IgD-negative memory B cell (primary cell): ENCODE data around the gene GINS1. TPM values are rescaled to one million over a fixed set of nuclear protein-coding genes. Genes with fewer than 3 reads are reported as not detected.
"Not testable (repeated sequence)": the region's sequence is repeated elsewhere in the genome, so short reads cannot be mapped to it uniquely, and the experiment has no call there.

ENCODE experiments used
- H3K27ac Mint-ChIP-seq, 3 donors: one replicate each; pipeline ENCODE4 v1.8.0; 2020 to 2022; ENCODE audit warnings: mild to moderate bottlenecking in 3 of 3, mixed read lengths in 3 of 3, moderate library complexity in 1 of 3
- H3K27me3 Mint-ChIP-seq: one replicate; pipeline ENCODE4 v1.8.0; 2021; ENCODE audit warnings: mixed read lengths
- H3K36me3 Mint-ChIP-seq: one replicate; pipeline ENCODE4 v1.8.0; 2020; ENCODE audit warnings: mild to moderate bottlenecking, mixed read lengths
- H3K4me1 Mint-ChIP-seq, 3 donors: one replicate each; pipeline ENCODE4 v1.8.0; 2020 to 2022; ENCODE audit warnings: mixed read lengths in 3 of 3, mild to moderate bottlenecking in 1 of 3
- H3K4me3 Mint-ChIP-seq, 4 donors: one replicate each; pipeline ENCODE4 v1.8.0; 2020 to 2022; ENCODE audit warnings: mild to moderate bottlenecking in 4 of 4, mixed read lengths in 4 of 4, moderate library complexity in 3 of 4
- H3K9me3 Mint-ChIP-seq, 3 donors: one replicate each; pipeline ENCODE4 v1.8.0; 2020 to 2021; ENCODE audit warnings: mixed read lengths in 3 of 3, mild to moderate bottlenecking in 1 of 3
- polyA plus RNA-seq: library from polyadenylated mRNA; unstranded; fragments of 300-500 nt; fragmentation: Illumina TruSeq; gene quantifications from one replicate; pipeline ENCODE4 v1.2.3, GENCODE V29; 2021

Gene GINS1
- polyA plus RNA-seq, 1 donor from 2014 or later: 1.2 TPM

DNA sequence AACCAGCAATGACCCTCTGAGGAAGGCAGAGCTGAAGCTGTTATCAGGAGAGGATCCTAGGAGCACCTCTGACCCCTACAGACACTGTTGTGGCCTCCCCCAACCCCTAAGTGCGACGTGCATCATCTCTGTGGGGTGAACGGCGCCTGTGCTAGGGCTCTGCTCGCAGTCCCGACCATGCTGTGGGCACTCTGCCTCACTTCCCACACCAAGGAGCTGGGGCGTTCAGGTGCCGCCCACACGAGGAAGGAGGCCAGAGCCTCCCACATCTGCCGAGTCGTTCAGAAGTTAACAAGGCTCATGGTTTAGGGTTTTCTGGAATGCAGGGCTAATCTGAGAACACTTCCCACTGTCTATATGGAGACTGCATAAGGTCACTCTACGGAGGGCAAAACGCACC, 62.1 kb downstream of the GINS1 start:
- no peak overlapping the region for H3K27ac Mint-ChIP-seq
- no peaks in the 10 kb centered on the region for H3K4me1 Mint-ChIP-seq
- H3K4me3 Mint-ChIP-seq: no peak overlapping the region
- H3K9me3 Mint-ChIP-seq: no peaks in the 10 kb centered on the region
- H3K27me3 Mint-ChIP-seq: no peaks in the 10 kb centered on the region
- peaks cover 4% of the 10 kb centered on the region for H3K36me3 Mint-ChIP-seq

DNA sequence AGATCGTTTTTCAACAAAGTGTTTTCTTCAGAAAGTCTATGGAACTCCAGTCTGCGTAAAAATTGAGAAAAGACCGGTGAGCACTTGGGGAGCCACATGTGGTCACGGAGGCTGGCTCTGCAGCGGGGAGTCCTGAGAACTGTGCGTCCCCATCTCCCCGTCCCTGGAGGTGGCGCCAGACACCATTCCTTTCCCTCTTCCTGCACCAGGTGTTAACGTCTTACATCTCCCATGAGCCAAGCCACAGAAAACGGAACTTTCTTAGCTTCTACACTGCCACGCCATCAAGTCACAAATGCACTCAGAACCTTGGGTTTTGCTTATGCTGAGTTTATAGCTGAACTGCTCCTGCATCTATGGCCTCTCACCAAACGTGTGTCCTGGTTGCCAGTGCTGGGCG, 62.6 kb downstream of the GINS1 start:
- Mint-ChIP-seq H3K27ac (no peak overlapping the region), H3K9me3 (no peaks in the 10 kb centered on the region), H3K27me3 (no peaks in the 10 kb centered on the region), H3K4me1 (no peaks in the 10 kb centered on the region), H3K36me3 (peaks cover 3% of the 10 kb centered on the region), H3K4me3 (no peak overlapping the region)

DNA sequence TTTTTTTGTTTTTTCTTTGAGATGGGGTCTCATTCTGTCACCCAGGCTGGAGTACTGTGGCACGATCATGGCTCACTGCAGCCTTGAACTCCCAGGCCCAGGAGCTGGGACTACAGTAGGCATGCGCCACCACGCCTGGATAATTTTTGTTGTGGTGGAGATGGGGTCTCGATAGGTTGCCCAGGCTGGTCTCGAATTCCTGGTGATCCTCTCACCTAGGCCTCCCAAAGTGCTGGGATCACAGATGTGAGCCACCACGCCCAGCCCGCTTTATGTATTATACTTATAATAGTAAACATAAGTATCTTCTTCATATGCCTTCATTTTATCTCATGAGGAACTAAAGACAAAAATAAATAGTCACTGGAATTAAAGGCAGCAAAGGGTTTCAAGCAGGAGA, 63.5 kb downstream of the GINS1 start:
- Mint-ChIP-seq H3K36me3 (peaks cover 3% of the 10 kb centered on the region), H3K4me1 (no peaks in the 10 kb centered on the region), H3K4me3 (no peak overlapping the region), H3K27me3 (no peaks in the 10 kb centered on the region), H3K9me3 (no peaks in the 10 kb centered on the region), H3K27ac (no peak overlapping the region)

DNA sequence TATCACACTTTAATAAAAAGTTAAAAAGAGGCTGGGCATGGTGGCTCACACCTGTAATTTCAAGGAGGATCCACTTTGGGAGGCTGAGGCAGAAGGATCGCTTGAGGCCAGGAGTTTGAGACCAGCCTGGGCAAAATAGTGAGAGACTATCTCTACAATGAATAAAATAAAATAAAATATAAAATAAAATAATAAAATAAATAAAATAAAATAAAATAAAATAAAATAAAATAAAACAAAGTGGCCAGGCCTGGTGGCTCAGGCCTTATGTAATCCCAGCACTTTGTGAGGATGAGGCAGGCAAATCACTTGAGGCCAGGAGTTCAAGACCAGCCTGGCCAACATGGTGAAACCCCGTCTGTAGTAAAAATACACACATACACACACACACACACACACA, 65.8 kb downstream of the GINS1 start:
- not testable (repeated sequence) for H3K27ac Mint-ChIP-seq, H3K36me3 Mint-ChIP-seq, H3K27me3 Mint-ChIP-seq, H3K9me3 Mint-ChIP-seq, H3K4me1 Mint-ChIP-seq, H3K4me3 Mint-ChIP-seq

DNA sequence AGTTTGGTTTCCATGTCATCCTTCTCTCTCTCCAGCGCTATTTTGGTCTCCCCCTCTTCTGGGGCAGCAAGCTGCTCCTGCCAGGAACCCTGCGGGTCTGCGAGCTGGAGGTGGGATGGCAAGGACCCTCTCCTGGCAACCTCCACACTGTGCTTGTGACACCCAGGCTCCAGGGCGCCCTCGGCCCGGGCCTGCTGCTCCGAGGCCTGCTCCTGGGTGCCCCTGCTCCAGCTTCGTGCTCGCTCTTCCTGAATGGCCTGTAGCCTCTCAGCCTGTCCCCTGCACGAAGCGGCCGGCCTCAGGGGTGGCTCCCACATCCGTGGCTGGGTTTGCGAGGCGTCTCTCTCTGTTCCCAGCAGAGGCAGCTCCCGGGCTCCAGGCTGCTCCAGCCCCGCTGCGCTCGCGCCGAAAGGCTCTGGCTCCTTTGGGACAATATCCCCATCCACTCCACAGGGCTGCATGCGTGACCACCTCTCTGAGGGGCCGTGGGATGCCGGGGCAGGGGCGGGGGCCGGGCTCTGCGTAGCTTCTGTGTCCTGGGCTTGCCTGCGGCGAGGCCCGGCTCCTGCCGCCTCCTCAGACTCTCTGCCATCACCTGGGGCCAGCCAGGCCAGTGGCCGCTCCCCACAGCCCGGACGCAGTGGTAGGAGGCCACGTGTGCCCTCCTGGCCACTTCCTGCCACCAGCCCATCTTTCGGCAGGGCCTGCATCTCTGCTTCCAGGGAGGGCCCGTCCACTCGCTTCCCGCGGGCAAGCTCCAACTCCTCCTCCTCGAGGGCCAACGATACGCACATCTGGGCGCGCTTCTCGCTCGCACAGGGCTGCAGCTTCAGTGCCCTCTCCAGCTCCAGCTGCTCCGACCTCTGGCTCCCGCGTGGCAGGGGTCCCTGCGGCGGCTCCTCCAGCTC, 68.9 kb downstream of the GINS1 start:
- Mint-ChIP-seq H3K9me3 (no peaks in the 10 kb centered on the region), H3K4me3 (no peak overlapping the region), H3K27ac (no peak overlapping the region), H3K27me3 (peaks cover 1% of the 10 kb centered on the region), H3K36me3 (peaks cover 2% of the 10 kb centered on the region), H3K4me1 (no peaks in the 10 kb centered on the region)

DNA sequence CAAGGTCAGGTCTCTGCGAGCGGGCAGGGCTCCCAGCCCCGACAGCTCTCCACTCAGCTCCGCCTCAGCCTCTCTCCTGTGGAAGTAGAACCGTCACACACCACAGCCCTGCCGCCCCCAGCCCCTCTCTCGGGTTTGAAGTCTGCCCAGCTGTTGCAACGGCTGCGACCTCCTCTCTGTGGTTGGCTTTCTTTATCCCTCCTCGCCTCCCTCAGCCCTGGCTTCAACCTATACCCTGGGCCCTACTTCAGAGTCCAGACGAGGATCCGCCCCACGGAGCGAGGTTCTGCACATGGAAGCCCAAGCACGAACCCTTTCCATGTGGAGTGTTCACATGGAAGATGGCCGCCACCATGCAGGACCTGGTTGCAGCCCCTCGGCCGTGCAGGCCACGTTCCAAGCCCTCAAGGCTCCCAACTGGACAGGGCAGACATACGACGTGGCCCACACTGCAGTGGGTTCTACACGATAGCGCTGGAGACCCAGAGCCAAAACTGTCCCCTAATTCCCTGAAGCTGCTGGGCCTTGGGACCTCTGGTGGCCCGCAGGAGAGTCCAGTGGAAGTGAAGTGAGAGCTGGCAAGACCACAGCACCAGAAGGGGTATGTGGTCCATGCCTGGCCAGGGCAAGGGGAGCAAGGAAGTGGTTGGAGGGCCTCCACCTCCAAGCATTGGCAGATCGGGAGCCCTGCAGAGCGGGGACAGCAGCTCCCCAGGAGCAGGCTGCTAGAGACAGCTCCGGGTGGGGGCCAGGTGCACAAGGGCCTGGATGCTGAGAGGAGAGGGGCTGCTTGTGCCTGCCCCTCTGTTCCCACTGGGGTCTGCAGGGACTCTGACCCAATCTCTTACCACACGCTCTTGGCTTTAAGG, 69.8 kb downstream of the GINS1 start:
- H3K27ac Mint-ChIP-seq: no peak overlapping the region
- H3K4me1 Mint-ChIP-seq: no peaks in the 10 kb centered on the region

DNA sequence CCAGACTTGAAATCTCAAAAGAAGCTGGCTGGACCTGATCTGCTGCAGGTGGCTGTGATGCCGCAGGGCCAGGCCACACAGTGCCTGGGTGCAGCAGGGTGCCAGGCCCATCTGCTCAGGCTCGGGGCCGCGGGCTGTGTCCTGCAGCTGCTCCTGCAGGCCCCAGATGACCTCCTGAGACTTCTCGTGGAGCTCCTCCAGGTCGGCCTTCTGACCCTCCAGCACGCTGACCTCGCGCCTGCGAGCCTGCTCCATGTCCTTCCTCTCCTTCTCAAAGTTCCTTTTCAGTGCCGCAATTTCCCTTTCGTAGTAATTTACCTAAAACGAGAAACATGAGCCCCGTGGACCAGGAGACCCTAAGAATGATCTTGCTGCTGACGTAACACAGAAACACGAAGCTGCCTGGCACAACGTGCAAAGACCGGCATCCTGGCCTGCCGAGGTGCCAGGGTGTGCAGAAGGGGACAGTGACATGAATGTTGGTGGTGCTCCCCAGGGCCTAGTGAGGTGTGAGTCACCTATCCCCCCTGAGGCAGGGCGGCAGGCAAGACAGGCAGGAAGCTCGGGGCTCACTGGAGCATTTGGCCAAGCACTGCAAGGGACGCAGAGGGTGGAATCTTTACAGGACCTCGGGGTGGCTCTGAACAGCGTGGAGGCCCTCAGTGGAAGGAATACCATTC, 71.6 kb downstream of the GINS1 start:
- peak overlapping the region in 1 of 3 donors; percentile 39 for H3K27ac Mint-ChIP-seq
- H3K9me3 Mint-ChIP-seq: no peaks in the 10 kb centered on the region
- H3K4me1 Mint-ChIP-seq: peaks cover 0 to 2% (median 0%) of the 10 kb centered on the region in 3 donors
- H3K36me3 Mint-ChIP-seq: peaks cover 2% of the 10 kb centered on the region
- H3K27me3 Mint-ChIP-seq: peaks cover 1% of the 10 kb centered on the region
- H3K4me3 Mint-ChIP-seq: peak overlapping the region in 1 of 4 donors; percentile 45

More for the DNA sequence above, 69.8 kb downstream of the GINS1 start:
- no peaks in the 10 kb centered on the region for H3K9me3 Mint-ChIP-seq
- H3K36me3 Mint-ChIP-seq: peaks cover 2% of the 10 kb centered on the region
- no peak overlapping the region for H3K4me3 Mint-ChIP-seq
- peaks cover 1% of the 10 kb centered on the region for H3K27me3 Mint-ChIP-seq

DNA sequence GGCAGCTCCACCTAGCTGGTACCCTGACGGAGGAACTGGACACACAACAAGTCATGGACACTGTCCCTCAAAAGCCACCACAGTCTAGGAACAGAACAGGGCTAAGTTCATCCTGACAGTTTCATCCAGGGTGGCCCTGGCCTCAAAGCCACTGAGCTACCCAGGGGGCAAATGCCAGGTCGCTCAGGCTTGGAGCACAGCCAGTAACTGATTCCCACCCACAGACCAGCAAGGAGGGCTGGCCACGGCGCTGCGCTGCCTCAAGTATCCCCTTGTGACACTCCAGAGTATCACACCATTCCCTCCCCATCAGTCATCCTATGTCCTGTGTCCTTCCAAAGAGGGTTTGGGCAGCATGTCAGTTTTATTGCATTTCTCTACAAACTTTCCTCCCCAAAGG, 72.2 kb downstream of the GINS1 start:
- Mint-ChIP-seq H3K27ac (no peak overlapping the region), H3K36me3 (peaks cover 2% of the 10 kb centered on the region), H3K9me3 (no peaks in the 10 kb centered on the region), H3K27me3 (peaks cover 3% of the 10 kb centered on the region), H3K4me1 (peaks cover 0 to 4% (median 2%) of the 10 kb centered on the region in 3 donors), H3K4me3 (no peak overlapping the region)

DNA sequence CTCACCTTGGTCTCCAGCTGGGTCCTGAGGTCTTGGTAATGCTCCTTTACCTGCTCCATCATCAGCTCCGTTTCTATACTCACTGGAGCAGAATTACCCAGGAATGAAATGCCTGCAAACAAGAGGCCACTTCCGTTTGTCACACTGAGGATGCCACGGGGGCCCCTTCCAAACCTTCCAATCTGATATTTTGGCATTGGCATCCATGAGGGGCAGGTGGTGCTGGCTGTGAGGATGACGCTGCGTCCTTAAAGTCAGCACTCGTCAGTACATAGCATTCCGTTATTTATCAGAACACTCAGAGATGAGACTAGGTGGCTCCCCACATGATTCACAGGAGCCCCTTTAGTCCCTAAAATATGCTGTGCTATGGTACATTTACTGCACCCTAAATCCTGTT, 72.7 kb downstream of the GINS1 start:
- Mint-ChIP-seq H3K4me3 (no peak overlapping the region), H3K27ac (no peak overlapping the region), H3K9me3 (no peaks in the 10 kb centered on the region), H3K27me3 (peaks cover 4% of the 10 kb centered on the region), H3K4me1 (peaks cover 0 to 9% (median 7%) of the 10 kb centered on the region in 3 donors), H3K36me3 (peaks cover 2% of the 10 kb centered on the region)

DNA sequence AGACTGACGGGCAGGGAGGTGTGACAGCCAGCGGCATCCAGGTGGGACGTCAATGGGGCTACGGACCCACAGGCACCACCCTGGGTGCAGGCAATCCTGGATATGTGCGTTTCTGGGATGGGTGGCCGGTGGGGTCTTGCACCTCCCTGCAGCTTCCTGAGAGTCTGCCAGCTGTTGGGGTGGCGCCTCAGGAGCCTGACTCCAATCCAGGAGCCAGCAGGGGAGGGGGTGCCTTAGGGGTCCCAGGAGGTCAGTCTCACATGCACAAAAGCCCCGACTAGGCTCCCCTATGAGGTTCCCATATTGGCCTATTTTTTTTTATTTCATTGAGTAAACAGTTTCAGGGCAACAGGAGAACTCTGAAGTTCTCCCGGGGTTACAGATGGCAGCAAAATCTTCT, 73.3 kb downstream of the GINS1 start:
- Mint-ChIP-seq H3K9me3 (no peaks in the 10 kb centered on the region), H3K27me3 (peaks cover 4% of the 10 kb centered on the region)

DNA sequence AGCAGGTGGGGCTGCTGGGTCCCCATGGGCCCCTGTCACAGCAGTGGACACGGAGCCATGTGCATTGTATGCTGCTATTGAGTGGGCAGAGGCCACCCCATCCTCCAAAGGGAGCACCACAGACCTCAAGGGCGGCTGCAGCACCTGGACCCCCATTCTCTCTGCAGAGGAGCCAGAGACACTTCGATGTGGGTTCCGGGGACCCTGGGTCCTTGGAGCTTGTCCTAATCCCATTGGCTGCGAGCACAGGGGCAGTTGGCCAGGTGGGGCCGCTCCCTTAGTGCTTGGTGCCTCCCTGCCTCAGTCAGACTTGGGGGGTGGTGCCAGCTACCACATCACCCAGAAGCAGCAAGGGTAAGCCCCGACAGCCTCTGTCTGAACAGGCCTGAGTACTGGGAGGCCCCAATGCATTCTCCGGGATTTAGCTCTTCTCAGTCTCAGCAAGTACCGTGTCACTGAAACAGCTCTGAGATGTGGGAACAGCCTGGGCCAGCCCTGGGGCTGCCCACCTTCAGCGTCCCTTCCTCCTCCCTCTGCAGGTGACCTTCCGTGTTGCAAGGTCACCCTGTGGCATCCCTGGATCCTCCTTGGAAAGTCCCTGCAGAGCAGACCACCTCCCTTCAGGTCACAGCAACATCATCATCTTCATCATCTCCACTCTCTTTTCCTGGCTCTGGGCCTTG, 73.9 kb downstream of the GINS1 start:
- Mint-ChIP-seq H3K27ac (no peak overlapping the region), H3K4me1 (peaks cover 0 to 11% (median 9%) of the 10 kb centered on the region in 3 donors), H3K27me3 (peaks cover 4% of the 10 kb centered on the region), H3K4me3 (no peak overlapping the region), H3K36me3 (peaks cover 2% of the 10 kb centered on the region), H3K9me3 (no peaks in the 10 kb centered on the region)

More for the DNA sequence above, 73.3 kb downstream of the GINS1 start:
- Mint-ChIP-seq H3K27ac (no peak overlapping the region), H3K4me1 (peaks cover 0 to 11% (median 9%) of the 10 kb centered on the region in 3 donors), H3K4me3 (no peak overlapping the region), H3K36me3 (peaks cover 2% of the 10 kb centered on the region)

DNA sequence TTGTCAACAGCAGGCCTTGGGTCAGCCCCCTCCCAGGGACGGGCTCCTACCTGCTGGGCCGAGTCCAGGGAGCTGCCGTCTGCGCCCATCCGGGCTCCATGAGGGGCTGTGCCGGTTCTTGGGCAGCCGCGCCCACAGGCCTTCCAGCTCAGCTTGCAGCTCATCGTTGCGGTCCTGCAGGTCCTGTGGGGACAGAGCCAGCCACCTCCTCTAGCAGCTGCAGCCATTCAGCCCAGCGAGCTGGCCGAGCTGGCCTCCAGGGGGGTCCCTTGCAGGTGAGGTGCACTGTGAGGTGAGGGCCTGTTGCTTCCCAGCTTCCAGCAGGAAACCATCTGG, 74.4 kb downstream of the GINS1 start:
- Mint-ChIP-seq H3K4me1 (peaks cover 0 to 11% (median 9%) of the 10 kb centered on the region in 3 donors), H3K4me3 (no peak overlapping the region), H3K9me3 (no peaks in the 10 kb centered on the region), H3K27ac (no peak overlapping the region), H3K36me3 (peaks cover 2% of the 10 kb centered on the region), H3K27me3 (peaks cover 4% of the 10 kb centered on the region)

DNA sequence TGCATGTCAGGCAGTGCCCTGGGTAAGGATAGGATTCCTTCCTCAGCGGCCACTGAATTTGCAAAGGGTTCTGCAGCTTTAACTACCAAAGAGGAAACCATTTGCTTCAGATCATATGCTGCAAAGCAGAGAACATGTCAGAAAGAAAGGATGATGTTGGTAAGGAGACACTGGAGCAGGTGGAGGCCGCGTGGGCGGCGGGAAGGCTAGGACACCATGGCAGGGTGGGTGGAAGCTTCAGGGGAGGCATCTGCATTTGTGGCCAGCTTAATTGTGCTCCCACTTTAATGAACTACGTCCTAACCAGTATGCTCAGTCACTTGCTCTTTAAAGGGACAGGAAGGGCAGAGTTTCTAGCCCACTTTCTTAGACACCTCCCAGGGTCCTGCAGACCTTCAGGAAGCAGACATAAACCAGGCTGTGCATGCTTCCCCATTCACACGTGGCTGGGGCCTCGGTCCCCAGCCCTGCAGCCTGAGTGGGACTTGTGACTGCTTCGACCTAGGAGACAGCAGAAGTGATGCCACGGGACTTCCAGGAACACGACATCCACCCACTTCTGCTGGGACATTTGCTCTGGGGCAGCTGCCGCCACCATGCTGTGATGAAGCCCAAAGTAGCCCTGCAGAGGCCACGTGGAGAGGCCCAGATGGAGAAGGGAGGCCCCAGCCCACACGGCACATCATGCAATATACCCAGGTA, 76.1 kb downstream of the GINS1 start:
- Mint-ChIP-seq H3K27me3 (peaks cover 4% of the 10 kb centered on the region), H3K27ac (peak overlapping the region in 1 of 3 donors; percentile 82), H3K4me1 (peaks cover 0 to 11% (median 9%) of the 10 kb centered on the region in 3 donors), H3K4me3 (no peak overlapping the region), H3K9me3 (no peaks in the 10 kb centered on the region), H3K36me3 (peaks cover under 1% of the 10 kb centered on the region)

DNA sequence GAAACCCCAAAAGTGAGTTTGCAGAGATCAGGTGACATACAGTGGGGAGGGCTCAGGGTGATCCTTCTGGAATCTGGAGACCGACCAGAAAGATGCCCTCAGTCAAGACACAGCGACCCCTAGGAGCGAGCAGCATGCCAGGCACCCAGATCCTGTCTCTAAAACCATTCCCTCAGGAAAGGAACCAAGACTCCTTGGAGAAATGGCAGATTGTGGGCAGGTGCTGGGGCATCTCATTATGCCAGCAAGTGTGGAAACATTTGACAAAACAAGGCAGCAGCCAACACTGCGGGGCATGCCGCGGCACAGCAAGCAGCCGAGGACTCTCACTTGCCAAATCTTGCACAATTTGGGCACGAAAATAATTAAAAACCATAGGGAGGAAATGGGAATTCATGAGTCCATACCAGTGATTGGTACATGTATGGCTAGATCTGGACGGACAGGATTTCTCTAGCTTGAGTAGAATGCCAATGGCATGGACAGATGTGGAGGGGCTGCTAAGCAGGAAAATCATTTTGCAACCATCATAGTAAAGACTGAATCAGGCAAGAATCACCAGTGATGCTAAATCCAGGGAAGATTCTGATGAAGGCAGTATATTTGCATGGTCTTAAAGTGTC, 76.9 kb downstream of the GINS1 start:
- Mint-ChIP-seq H3K4me1 (peaks cover 0 to 11% (median 9%) of the 10 kb centered on the region in 3 donors), H3K36me3 (no peaks in the 10 kb centered on the region), H3K27ac (peak overlapping the region in 2 of 3 donors; percentile 7 to 71), H3K4me3 (no peak overlapping the region), H3K9me3 (no peaks in the 10 kb centered on the region), H3K27me3 (peaks cover 3% of the 10 kb centered on the region)
